Breast epithelium (tissue), 3 donors: ENCODE measurements around the gene TNRC18.

Source experiments
- CTCF ChIP-seq, 3 donors: fragments of 450-650 bp; IDR thresholded peaks; one replicate each; pipeline ENCODE4 v1.5.1; 2016 to 2017; ENCODE audit warnings: antibody characterized with exemption in 3 of 3, mild to moderate bottlenecking in 3 of 3, moderate library complexity in 3 of 3
- POLR2AphosphoS5 ChIP-seq, 3 donors: sonication (generic); formaldehyde crosslinking; IDR thresholded peaks; one replicate each; pipeline ENCODE4 v1.6.1; 2017; ENCODE audit warnings: antibody characterized with exemption in 3 of 3

GRCh38 chr7:5414916-5415315, 8.7 kb downstream of the TNRC18 start:
- TF ChIP-seq POLR2AphosphoS5 (IDR thresholded peaks at IDR 0.05) (no peak), CTCF (IDR thresholded peaks at IDR 0.05) (no peak)
